GM12878 (cell line): ENCODE measurements around the gene SFXN5. TPM values are rescaled to one million over a fixed set of nuclear protein-coding genes. Genes with fewer than 3 reads are reported as not detected.

Experiments
- CEBPB ChIP-seq, 2 experiments: fragments of 150-350 bp in 1 of 2; IDR thresholded peaks; 2 replicates each; pipeline ENCODE4 v1.6.1; 2012 to 2014; ENCODE audit warnings: low read depth in 2 of 2, low read length in 2 of 2, borderline replicate concordance in 1 of 2, inconsistent platforms in 1 of 2
- CHD2 ChIP-seq: IDR thresholded peaks from 2 replicates; pipeline ENCODE4 v1.6.1; 2011; ENCODE audit warnings: low read depth, low read length, improper control_type of control experiment, borderline replicate concordance
- CUX1 ChIP-seq: IDR thresholded peaks from 2 replicates; pipeline ENCODE4 v1.6.1; 2012; ENCODE audit warnings: improper control_type of control experiment, low read depth, low read length; ENCODE audit not compliant: insufficient replicate concordance
- DPF2 ChIP-seq: fragments of 450-650 bp; IDR thresholded peaks from 2 replicates; pipeline ENCODE4 v1.6.1; 2017; ENCODE audit warnings: mild to moderate bottlenecking
- EED ChIP-seq: sonication (generic); IDR thresholded peaks from 2 replicates; pipeline ENCODE4 v1.6.1; 2016; ENCODE audit warnings: antibody characterized with exemption, low read depth
- EGR1 ChIP-seq, 2 experiments: IDR thresholded peaks; 1 replicate in 1 of 2; 2 replicates in 1 of 2; pipeline ENCODE4 v1.6.1; 2011 to 2012; ENCODE audit warnings: low read depth in 2 of 2, low read length in 2 of 2, borderline replicate concordance in 1 of 2, mild to moderate bottlenecking in 1 of 2, moderate library complexity in 1 of 2
- EP300 ChIP-seq, 2 experiments: fragments of 150-350 bp in 1 of 2; IDR thresholded peaks; 2 replicates each; pipeline ENCODE4 v1.6.1; 2011 to 2012; ENCODE audit warnings: low read depth in 2 of 2, low read length in 2 of 2, borderline replicate concordance in 1 of 2, improper control_type of control experiment in 1 of 2, inconsistent platforms in 1 of 2; ENCODE audit not compliant: control insufficient read depth in 1 of 2
- IRF3 ChIP-seq: fragments of 450-650 bp; IDR thresholded peaks from 2 replicates; pipeline ENCODE4 v1.6.1; 2014; ENCODE audit warnings: mild to moderate bottlenecking
- MEF2B ChIP-seq: fragments of 450-650 bp; IDR thresholded peaks from 2 replicates; pipeline ENCODE4 v1.6.1; 2018; ENCODE audit warnings: mild to moderate bottlenecking, moderate library complexity; ENCODE audit not compliant: partially characterized antibody, poor library complexity, severe bottlenecking
- MYC ChIP-seq: IDR thresholded peaks from 2 replicates; pipeline ENCODE4 v1.6.1; 2011; ENCODE audit warnings: mild to moderate bottlenecking, low read length, moderate library complexity, inconsistent platforms; ENCODE audit not compliant: insufficient read depth, insufficient replicate concordance, insufficient read length, severe bottlenecking
- NRF1 ChIP-seq: conservative IDR thresholded peaks from 2 replicates; pipeline ENCODE4 v1.6.1; 2011; ENCODE audit warnings: mild to moderate bottlenecking, low read depth, low read length, improper control_type of control experiment
- PKNOX1 ChIP-seq: fragments of 450-650 bp; IDR thresholded peaks from 2 replicates; pipeline ENCODE4 v1.6.1; 2016; ENCODE audit warnings: mild to moderate bottlenecking
- POLR2AphosphoS5 ChIP-seq: IDR thresholded peaks from 2 replicates; pipeline ENCODE4 v1.6.1; 2011; ENCODE audit warnings: mild to moderate bottlenecking, low read length, inconsistent platforms
- RAD21 ChIP-seq: IDR thresholded peaks from 2 replicates; pipeline ENCODE4 v1.6.1; 2011; ENCODE audit warnings: mild to moderate bottlenecking, low read depth, low read length, moderate library complexity; ENCODE audit not compliant: insufficient read depth
- RBBP5 ChIP-seq: fragments of 200-600 bp; sonication (generic); conservative IDR thresholded peaks from 2 replicates; pipeline ENCODE4 v1.6.1; 2016
- SMAD1 ChIP-seq: fragments of 450-650 bp; IDR thresholded peaks from 2 replicates; pipeline ENCODE4 v1.6.1; 2018; ENCODE audit warnings: mild to moderate bottlenecking, low read depth; ENCODE audit not compliant: partially characterized antibody
- STAT1 ChIP-seq: fragments of 450-650 bp; conservative IDR thresholded peaks from 2 replicates; pipeline ENCODE4 v1.6.1; 2014; ENCODE audit warnings: antibody characterized with exemption, mild to moderate bottlenecking
- ZBTB33 ChIP-seq: fragments of 450-650 bp; IDR thresholded peaks from 2 replicates; pipeline ENCODE4 v1.6.1; 2017; ENCODE audit warnings: mild to moderate bottlenecking
- ZNF207 ChIP-seq: fragments of 450-650 bp; IDR thresholded peaks from 2 replicates; pipeline ENCODE4 v1.6.1; 2014; ENCODE audit warnings: antibody characterized with exemption, mild to moderate bottlenecking, borderline replicate concordance
- polyA plus RNA-seq, 11 experiments: library from polyadenylated mRNA; depleted of rRNA in 4 of 11; unstranded in 6 of 11; stranded (reverse) in 5 of 11; fragments of >200 nt; fragmentation: Nextera tagmentation in 4 of 11; fragmentation: Illumina TruSeq in 1 of 11; extraction: Ambion mirVana in 4 of 11; extraction: Trizol in 1 of 11; gene quantifications; 1 replicate in 1 of 11; 2 replicates in 10 of 11; pipeline versions ENCODE4 v1.2.1 to v1.2.3, GENCODE V29; 2011 to 2016; ENCODE audit warnings: inconsistent platforms in 2 of 11, missing spikeins in 2 of 11, low read depth in 1 of 11
- total RNA-seq, 4 experiments: library from RNA; depleted of rRNA in 3 of 4; stranded (reverse); fragments of >200 nt in 3 of 4; fragmentation: Illumina TruSeq in 1 of 4; extraction: Trizol in 1 of 4; gene quantifications; 2 replicates each; pipeline versions ENCODE4 v1.2.1 to v1.2.3, GENCODE V29; 2013 to 2021

SFXN5 gene
- total and polyA plus RNA-seq, 10 of the 15 experiments (the other 5 are each of a cell fraction or from before 2014, with no cell fraction given), result 3.3 to 15.9 (median 11.2) TPM

- TF ChIP-seq CUX1 (peak; percentile 28), MYC (no peak), DPF2 (peak; percentile 100), CHD2 (peak; percentile 95), PKNOX1 (peak; percentile 99), SMAD1 (no peak), POLR2AphosphoS5 (peak; percentile 53; the same call in 1 of the 2 replicates), EGR1 (IDR thresholded peaks at IDR 0.05; ENCODE audit: borderline replicate concordance in 1 of 2, low read depth in 2 of 2, low read length in 2 of 2) (0 out of 3 replicates have a peak, but pooled peaks of 1 of the 2 experiments have one; percentile 49), ZNF207 (peak; percentile 70; the same call in 1 of the 2 replicates), RBBP5 (no peak), MEF2B (no peak), IRF3 (peak; percentile 96), EED (peak; percentile 28; the same call in 1 of the 2 replicates), STAT1 (no peak; the same call in 1 of the 2 replicates), RAD21 (no peak), EP300 (IDR thresholded peaks at IDR 0.05; ENCODE audit: borderline replicate concordance in 1 of 2, control insufficient read depth in 1 of 2, low read depth in 2 of 2, low read length in 2 of 2) (peak in 1 of 2 experiments; percentile 17; a peak in 1 of 4 replicates), NRF1 (no peak), ZBTB33 (no peak), CEBPB (IDR thresholded peaks at IDR 0.05; ENCODE audit: borderline replicate concordance in 1 of 2, low read depth in 2 of 2, low read length in 2 of 2) (no peak)
These were observed at the start of gene SFXN5 (continued) for GRCh38 chr2:73071360-73072128.
